Measurements from ENCODE around the gene HNRNPA1.
"Not testable (repeated sequence)": the region's sequence is repeated elsewhere in the genome, so short reads cannot be mapped to it uniquely, and the experiment has no call there.

DNA sequence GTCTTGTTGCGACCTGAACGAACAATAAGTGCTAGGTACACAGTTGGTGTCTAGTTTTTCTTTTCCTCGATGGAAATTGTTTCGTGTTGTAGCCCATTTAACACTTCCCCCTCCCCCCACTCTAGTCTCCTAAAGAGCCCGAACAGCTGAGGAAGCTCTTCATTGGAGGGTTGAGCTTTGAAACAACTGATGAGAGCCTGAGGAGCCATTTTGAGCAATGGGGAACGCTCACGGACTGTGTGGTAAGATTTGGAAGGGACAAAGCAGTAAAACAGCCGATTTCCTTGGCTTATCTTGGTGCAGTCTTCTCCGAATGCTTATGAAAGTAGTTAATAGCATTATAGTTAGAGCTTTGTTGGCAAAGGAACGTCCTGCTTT is 724 bp downstream of the HNRNPA1 start:
- TF ChIP-seq, protein P1, sequence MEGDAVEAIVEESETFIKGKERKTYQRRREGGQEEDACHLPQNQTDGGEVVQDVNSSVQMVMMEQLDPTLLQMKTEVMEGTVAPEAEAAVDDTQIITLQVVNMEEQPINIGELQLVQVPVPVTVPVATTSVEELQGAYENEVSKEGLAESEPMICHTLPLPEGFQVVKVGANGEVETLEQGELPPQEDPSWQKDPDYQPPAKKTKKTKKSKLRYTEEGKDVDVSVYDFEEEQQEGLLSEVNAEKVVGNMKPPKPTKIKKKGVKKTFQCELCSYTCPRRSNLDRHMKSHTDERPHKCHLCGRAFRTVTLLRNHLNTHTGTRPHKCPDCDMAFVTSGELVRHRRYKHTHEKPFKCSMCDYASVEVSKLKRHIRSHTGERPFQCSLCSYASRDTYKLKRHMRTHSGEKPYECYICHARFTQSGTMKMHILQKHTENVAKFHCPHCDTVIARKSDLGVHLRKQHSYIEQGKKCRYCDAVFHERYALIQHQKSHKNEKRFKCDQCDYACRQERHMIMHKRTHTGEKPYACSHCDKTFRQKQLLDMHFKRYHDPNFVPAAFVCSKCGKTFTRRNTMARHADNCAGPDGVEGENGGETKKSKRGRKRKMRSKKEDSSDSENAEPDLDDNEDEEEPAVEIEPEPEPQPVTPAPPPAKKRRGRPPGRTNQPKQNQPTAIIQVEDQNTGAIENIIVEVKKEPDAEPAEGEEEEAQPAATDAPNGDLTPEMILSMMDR (IDR thresholded peaks at IDR 0.05), result not testable (repeated sequence)
- not testable (repeated sequence) for TF ChIP-seq POLR2A (IDR thresholded peaks at IDR 0.05)
